H9 (cell line): ENCODE measurements around the gene RPL29. TPM values are rescaled to one million over a fixed set of nuclear protein-coding genes. Genes with fewer than 3 reads are reported as not detected.

ENCODE experiments used
- DNase-seq: peaks from one replicate; pipeline ENCODE4 v3.0.0-alpha.2; 2017
- H2AFZ ChIP-seq: one replicate; pipeline ENCODE4 v1.6.1; 2013; ENCODE audit warnings: mild to moderate bottlenecking, low read length, control low read depth, moderate library complexity
- H2AK5ac ChIP-seq: 2 replicates; pipeline ENCODE4 v1.6.1; 2013; ENCODE audit warnings: low read length, control low read depth, mixed read lengths; ENCODE audit not compliant: insufficient read length
- H2BK120ac ChIP-seq: one replicate; pipeline ENCODE4 v1.6.1; 2013; ENCODE audit warnings: low read depth, mild to moderate bottlenecking, low read length, control low read depth, inconsistent platforms; ENCODE audit not compliant: poor library complexity, severe bottlenecking
- H2BK12ac ChIP-seq: 2 replicates; pipeline ENCODE4 v1.6.1; 2013; ENCODE audit warnings: low read length, control low read depth, mixed read lengths, low read depth; ENCODE audit not compliant: insufficient read length
- H2BK15ac ChIP-seq: 2 replicates; pipeline ENCODE4 v1.6.1; 2013; ENCODE audit warnings: low read depth, low read length, control low read depth
- H2BK20ac ChIP-seq: one replicate; pipeline ENCODE4 v1.6.1; 2013; ENCODE audit warnings: low read depth, mild to moderate bottlenecking, low read length, control low read depth, inconsistent platforms; ENCODE audit not compliant: poor library complexity, severe bottlenecking
- H2BK5ac ChIP-seq: 2 replicates; pipeline ENCODE4 v1.6.1; 2013; ENCODE audit warnings: low read length, control low read depth, mixed read lengths; ENCODE audit not compliant: insufficient read length
- H3K14ac ChIP-seq: 2 replicates; pipeline ENCODE4 v1.6.1; 2013; ENCODE audit warnings: low read length, control low read depth; ENCODE audit not compliant: insufficient read depth
- H3K18ac ChIP-seq: 2 replicates; pipeline ENCODE4 v1.6.1; 2013; ENCODE audit warnings: low read depth, mild to moderate bottlenecking, mixed read lengths, low read length, control low read depth; ENCODE audit not compliant: insufficient read length
- H3K23ac ChIP-seq: 2 replicates; pipeline ENCODE4 v1.6.1; 2013; ENCODE audit warnings: low read length, control low read depth, mixed read lengths, low read depth; ENCODE audit not compliant: insufficient read length
- H3K23me2 ChIP-seq: 2 replicates; pipeline ENCODE4 v1.6.1; 2013; ENCODE audit warnings: low read depth, mild to moderate bottlenecking, mixed read lengths, low read length, control low read depth; ENCODE audit not compliant: insufficient read length, poor library complexity, severe bottlenecking
- H3K27ac ChIP-seq: 2 replicates; pipeline ENCODE4 v1.5.1; 2013; ENCODE audit warnings: low read length, control low read depth, mixed read lengths, low read depth; ENCODE audit not compliant: insufficient read length
- H3K27me3 ChIP-seq: 2 replicates; pipeline ENCODE4 v1.6.1; 2013; ENCODE audit warnings: low read length, control low read depth, inconsistent platforms; ENCODE audit not compliant: insufficient read depth
- H3K4ac ChIP-seq: 2 replicates; pipeline ENCODE4 v1.6.1; 2013; ENCODE audit warnings: low read depth, mild to moderate bottlenecking, control low read depth, inconsistent platforms, low read length, moderate library complexity
- H3K4me1 ChIP-seq: 2 replicates; pipeline ENCODE4 v1.6.1; 2013; ENCODE audit warnings: low read length, control low read depth, inconsistent platforms; ENCODE audit not compliant: insufficient read depth
- H3K4me2 ChIP-seq: 2 replicates; pipeline ENCODE4 v1.6.1; 2013; ENCODE audit warnings: low read length, control low read depth, mixed read lengths; ENCODE audit not compliant: insufficient read length, insufficient read depth
- H3K56ac ChIP-seq: 2 replicates; pipeline ENCODE4 v1.6.1; 2013; ENCODE audit warnings: low read depth, mild to moderate bottlenecking, mixed read lengths, low read length, control low read depth; ENCODE audit not compliant: insufficient read length
- H3K79me1 ChIP-seq: 2 replicates; pipeline ENCODE4 v1.6.1; 2013; ENCODE audit warnings: low read depth, mild to moderate bottlenecking, moderate library complexity, low read length, control low read depth, inconsistent platforms; ENCODE audit not compliant: insufficient read depth, poor library complexity, severe bottlenecking
- H3K79me2 ChIP-seq: 2 replicates; pipeline ENCODE4 v1.6.1; 2013; ENCODE audit warnings: low read length, control low read depth, inconsistent platforms; ENCODE audit not compliant: insufficient read depth
- H3K9ac ChIP-seq: 2 replicates; pipeline ENCODE4 v1.6.1; 2013; ENCODE audit warnings: low read length, control low read depth, mixed read lengths; ENCODE audit not compliant: insufficient read length; ENCODE audit errors: extremely low read depth
- H3K9me3 ChIP-seq: one replicate; pipeline ENCODE4 v1.6.1; 2013; ENCODE audit warnings: low read depth, low read length, inconsistent platforms; ENCODE audit not compliant: control insufficient read depth
- H3T11ph ChIP-seq: one replicate; pipeline ENCODE4 v1.6.1; 2013; ENCODE audit warnings: mild to moderate bottlenecking, low read length, control low read depth, inconsistent platforms
- H4K20me1 ChIP-seq: one replicate; pipeline ENCODE4 v1.6.1; 2013; ENCODE audit not compliant: control insufficient read depth, insufficient read length, insufficient read depth
- H4K5ac ChIP-seq: 2 replicates; pipeline ENCODE4 v1.6.1; 2013; ENCODE audit warnings: low read depth, mild to moderate bottlenecking, mixed read lengths, low read length, control low read depth; ENCODE audit not compliant: insufficient read length
- H4K8ac ChIP-seq: replicated peaks from 2 replicates; pipeline ENCODE4 v1.6.1; 2013; ENCODE audit warnings: low read length, control low read depth, mixed read lengths, low read depth; ENCODE audit not compliant: insufficient read length
- H4K91ac ChIP-seq: 2 replicates; pipeline ENCODE4 v1.6.1; 2013; ENCODE audit warnings: low read depth, mild to moderate bottlenecking, moderate library complexity, mixed read lengths, low read length, control low read depth; ENCODE audit not compliant: insufficient read length
- H3K27ac Mint-ChIP-seq, 3 experiments: 2 replicates in 2 of 3; 3 replicates in 1 of 3; pipeline ENCODE4 v1.8.0; 2020 to 2021; ENCODE audit warnings: mixed read lengths in 3 of 3, mild to moderate bottlenecking in 1 of 3, moderate library complexity in 1 of 3
- H3K27me3 Mint-ChIP-seq: 2 replicates; pipeline ENCODE4 v1.8.0; 2021; ENCODE audit warnings: low read depth, mild to moderate bottlenecking, moderate library complexity, mixed read lengths
- H3K36me3 Mint-ChIP-seq, 3 experiments: 2 replicates in 2 of 3; 3 replicates in 1 of 3; pipeline ENCODE4 v1.8.0; 2020 to 2021; ENCODE audit warnings: low read depth in 3 of 3, mixed read lengths in 3 of 3; ENCODE audit not compliant: insufficient read depth in 1 of 3
- H3K4me1 Mint-ChIP-seq, 2 experiments: 2 replicates each; pipeline ENCODE4 v1.8.0; 2020; ENCODE audit warnings: mixed read lengths in 2 of 2
- H3K4me3 Mint-ChIP-seq, 2 experiments: 2 replicates in 1 of 2; 3 replicates in 1 of 2; pipeline ENCODE4 v1.8.0; 2020 to 2021; ENCODE audit warnings: mild to moderate bottlenecking in 2 of 2, mixed read lengths in 2 of 2, moderate library complexity in 1 of 2
- H3K9me3 Mint-ChIP-seq, 2 experiments: 2 replicates in 1 of 2; 3 replicates in 1 of 2; pipeline ENCODE4 v1.8.0; 2020; ENCODE audit warnings: mild to moderate bottlenecking in 2 of 2, mixed read lengths in 2 of 2, moderate library complexity in 1 of 2
- WGBS: extraction: QIAGEN DNeasy Blood & Tissue Kit; methylation state at CpG from one replicate; pipeline ENCODE4 v1.1.7; 2013; ENCODE audit warnings: missing lambda C conversion rate, low lambda C conversion rate, mixed read lengths; ENCODE audit not compliant: insufficient read length; ENCODE audit errors: extremely low coverage; 5-methylcytosine and 5-hydroxymethylcytosine counted together
- total RNA-seq: library from RNA; stranded (reverse); gene quantifications from 2 replicates; pipeline ENCODE4 v1.2.1, GENCODE V29; 2021
- TF ChIP-seq, protein P1 (sequence below): fragments of 200-600 bp; sonication (generic); conservative IDR thresholded peaks from 3 replicates; pipeline ENCODE4 v1.8.0; 2021; ENCODE audit warnings: antibody characterized with exemption, mild to moderate bottlenecking

The RPL29 gene
- total RNA-seq, 1 experiment from 2014 or later: 1,592 TPM

GRCh38 chr3:51982352-51982837 lies 13.3 kb downstream of the RPL29 start:
- Histone ChIP-seq H2BK15ac (no peak overlapping the region), H2BK20ac (no peak overlapping the region), H3K23me2 (peaks cover 6% of the 10 kb centered on the region), H3K4me2 (peak overlapping the region; percentile 86), H3K9ac (no peak overlapping the region), H2AK5ac (no peak overlapping the region), H3K14ac (no peak overlapping the region), H4K8ac (no peak overlapping the region), H3K9me3 (no peaks in the 10 kb centered on the region), H2BK5ac (no peak overlapping the region), H4K20me1 (peaks cover 3% of the 10 kb centered on the region), H4K5ac (no peak overlapping the region), H3K4me1 (peaks cover 3% of the 10 kb centered on the region; the same call in 1 of the 2 replicates), H3K79me2 (no peaks in the 10 kb centered on the region), H2AFZ (no peak overlapping the region), H3T11ph (no peak overlapping the region), H3K27me3 (no peaks in the 10 kb centered on the region), H3K27ac (no peak overlapping the region), H2BK12ac (no peak overlapping the region), H4K91ac (no peak overlapping the region), H2BK120ac (no peak overlapping the region), H3K18ac (no peak overlapping the region), H3K4ac (no peak overlapping the region), H3K79me1 (no peaks in the 10 kb centered on the region), H3K56ac (no peak overlapping the region), H3K23ac (no peak overlapping the region)
- Mint-ChIP-seq H3K4me1 (peaks cover 11 to 22% of the 10 kb centered on the region in 2 experiments), H3K27me3 (peaks cover 7% of the 10 kb centered on the region), H3K36me3 (peaks cover 0 to 2% (median under 1%) of the 10 kb centered on the region in 3 experiments; a peak in 4 of 7 replicates), H3K4me3 (peak overlapping the region; percentile 68 to 88), H3K27ac (peak overlapping the region; percentile 49 to 79 (median 62); a peak in 6 of 7 replicates), H3K9me3 (peaks cover 0 to 2% of the 10 kb centered on the region in 2 experiments; a peak in 2 of 5 replicates)
- WGBS: no CpG with 5 or more reads among the region's 4 CpGs
- TF ChIP-seq, protein P1, sequence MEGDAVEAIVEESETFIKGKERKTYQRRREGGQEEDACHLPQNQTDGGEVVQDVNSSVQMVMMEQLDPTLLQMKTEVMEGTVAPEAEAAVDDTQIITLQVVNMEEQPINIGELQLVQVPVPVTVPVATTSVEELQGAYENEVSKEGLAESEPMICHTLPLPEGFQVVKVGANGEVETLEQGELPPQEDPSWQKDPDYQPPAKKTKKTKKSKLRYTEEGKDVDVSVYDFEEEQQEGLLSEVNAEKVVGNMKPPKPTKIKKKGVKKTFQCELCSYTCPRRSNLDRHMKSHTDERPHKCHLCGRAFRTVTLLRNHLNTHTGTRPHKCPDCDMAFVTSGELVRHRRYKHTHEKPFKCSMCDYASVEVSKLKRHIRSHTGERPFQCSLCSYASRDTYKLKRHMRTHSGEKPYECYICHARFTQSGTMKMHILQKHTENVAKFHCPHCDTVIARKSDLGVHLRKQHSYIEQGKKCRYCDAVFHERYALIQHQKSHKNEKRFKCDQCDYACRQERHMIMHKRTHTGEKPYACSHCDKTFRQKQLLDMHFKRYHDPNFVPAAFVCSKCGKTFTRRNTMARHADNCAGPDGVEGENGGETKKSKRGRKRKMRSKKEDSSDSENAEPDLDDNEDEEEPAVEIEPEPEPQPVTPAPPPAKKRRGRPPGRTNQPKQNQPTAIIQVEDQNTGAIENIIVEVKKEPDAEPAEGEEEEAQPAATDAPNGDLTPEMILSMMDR: peak; percentile 82
- DNase-seq: peak; percentile 86
